Measurements from ENCODE around the gene TBC1D14. TPM values are rescaled to one million over a fixed set of nuclear protein-coding genes. Genes with fewer than 3 reads are reported as not detected.

The TBC1D14 gene
- total RNA-seq, 1 experiment from 2014 or later = 50.2 TPM

- Histone ChIP-seq H4K91ac (ENCODE audit: insufficient read length, low read depth, low read length) (no peak overlapping the region), H3K23me2 (ENCODE audit: insufficient read length, low read depth, low read length, poor library complexity, severe bottlenecking) (no peaks in the 10 kb centered on the region), H2AFZ (ENCODE audit: low read length) (no peak overlapping the region), H3K9me3 (ENCODE audit: control insufficient read depth, low read depth, low read length) (no peaks in the 10 kb centered on the region), H3K4ac (ENCODE audit: low read depth, low read length) (no peak overlapping the region), H3K56ac (ENCODE audit: insufficient read length, low read depth, low read length) (no peak overlapping the region), H3K14ac (ENCODE audit: insufficient read depth, low read length) (no peak overlapping the region), H3K79me1 (ENCODE audit: insufficient read depth, low read depth, low read length, poor library complexity, severe bottlenecking) (no peaks in the 10 kb centered on the region), H3K18ac (ENCODE audit: insufficient read length, low read depth, low read length) (no peak overlapping the region), H4K20me1 (ENCODE audit: control insufficient read depth, insufficient read depth, insufficient read length) (no peaks in the 10 kb centered on the region), H2BK15ac (ENCODE audit: low read depth, low read length) (no peak overlapping the region), H3K4me1 (ENCODE audit: insufficient read depth, low read length) (no peaks in the 10 kb centered on the region), H3K23ac (ENCODE audit: insufficient read length, low read depth, low read length) (no peak overlapping the region), H3K79me2 (ENCODE audit: insufficient read depth, low read length) (no peaks in the 10 kb centered on the region), H3K27me3 (ENCODE audit: insufficient read depth, low read length) (no peaks in the 10 kb centered on the region), H2BK12ac (ENCODE audit: insufficient read length, low read depth, low read length) (no peak overlapping the region), H2BK120ac (ENCODE audit: low read depth, low read length, poor library complexity, severe bottlenecking) (no peak overlapping the region), H3K4me2 (ENCODE audit: insufficient read depth, insufficient read length, low read length) (no peak overlapping the region), H3K27ac (ENCODE audit: insufficient read length, low read depth, low read length) (no peak overlapping the region), H3K9ac (ENCODE audit: extremely low read depth, insufficient read length, low read length) (no peak overlapping the region), H2BK20ac (ENCODE audit: low read depth, low read length, poor library complexity, severe bottlenecking) (no peak overlapping the region), H2AK5ac (ENCODE audit: insufficient read length, low read length) (no peak overlapping the region), H3T11ph (ENCODE audit: low read length) (no peak overlapping the region), H4K5ac (ENCODE audit: insufficient read length, low read depth, low read length) (no peak overlapping the region), H2BK5ac (ENCODE audit: insufficient read length, low read length) (no peak overlapping the region), H4K8ac (replicated peaks; ENCODE audit: insufficient read length, low read depth, low read length) (no peak overlapping the region)
- no peak overlapping the region for H3K27ac Mint-ChIP-seq
- H3K27me3 Mint-ChIP-seq (ENCODE audit: low read depth) = peaks cover under 1% of the 10 kb centered on the region; the same call in 1 of the 2 replicates
- H3K4me3 Mint-ChIP-seq = no peak overlapping the region
- DNase-seq = peak; percentile 75
- peaks cover 17 to 64% (median 53%) of the 10 kb centered on the region in 3 experiments; a peak in 6 of 7 replicates for H3K36me3 Mint-ChIP-seq (ENCODE audit: insufficient read depth in 1 of 3, low read depth in 3 of 3)
- no peaks in the 10 kb centered on the region for H3K9me3 Mint-ChIP-seq
- no CpG with 5 or more reads among the region's 3 CpGs for WGBS (ENCODE audit: extremely low coverage, insufficient read length, low lambda C conversion rate)
- TF ChIP-seq CTCF (conservative IDR thresholded peaks at IDR 0.05) = peak; percentile 89
- H3K4me1 Mint-ChIP-seq = peaks cover 0 to 4% of the 10 kb centered on the region in 2 experiments; a peak in 3 of 4 replicates
These were observed 35.7 kb upstream of the TBC1D14 start for GRCh38 chr4:6873792-6874461.
